GM21515 (cell line): ENCODE results near the gene FAS.

Experiments used
- ATAC-seq: cut with Tn5 transposase; IDR thresholded peaks from one replicate; pipeline ENCODE4 v1.9.1; 2021; ENCODE audit not compliant: unreplicated experiment

Gene FAS

GRCh38 chr10:88990384-88991160 is at the start of gene FAS:
Gene FAS, plus strand, starts transcription at chr10:88990798. Its CDS starts 79 bp downstream, at chr10:88990877.
- ATAC-seq: peak; percentile 50

DNA sequence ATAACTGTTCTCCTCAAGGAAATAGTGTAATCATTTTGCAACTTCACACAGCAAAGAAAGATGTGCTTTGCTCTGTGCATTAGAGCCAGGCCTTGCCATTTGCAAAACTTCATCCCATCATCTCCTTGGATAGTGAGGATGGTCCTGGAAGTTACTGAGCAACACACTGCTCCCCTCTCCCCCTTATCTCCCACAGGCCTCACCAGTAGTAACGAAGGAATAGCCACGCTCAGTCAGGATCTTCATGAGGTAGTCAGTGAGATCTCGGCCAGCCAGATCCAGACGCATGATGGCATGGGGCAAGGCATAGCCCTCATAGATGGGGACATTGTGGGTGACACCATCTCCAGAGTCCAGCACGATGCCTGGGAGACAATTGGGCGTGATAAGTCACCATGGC is 49.6 kb upstream of the FAS start:
- ATAC-seq: no peak

- no peak for ATAC-seq
These were observed 46.8 kb upstream of the FAS start for GRCh38 chr10:88943778-88944177.

DNA sequence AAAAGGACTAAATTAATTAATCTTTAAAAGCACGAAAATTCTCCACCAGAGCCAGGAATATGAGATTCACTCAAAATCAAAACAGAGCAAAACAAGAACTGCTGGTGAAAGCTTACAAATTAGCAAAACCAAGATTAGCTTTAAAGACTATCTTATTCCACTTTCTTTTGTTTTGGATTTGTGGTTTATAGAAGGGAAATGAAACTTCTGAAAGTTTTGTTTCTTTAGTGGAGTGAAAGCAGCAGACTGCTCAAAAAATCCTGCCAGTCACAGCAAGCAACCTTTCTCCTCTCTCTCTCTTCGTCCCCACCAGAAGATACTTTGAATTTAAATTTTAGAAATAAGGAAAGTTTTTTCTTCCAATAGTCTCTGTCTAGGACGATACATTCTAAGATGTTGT is 45.8 kb upstream of the FAS start:
- ATAC-seq: peak; percentile 77

- ATAC-seq: no peak
These were observed 44.4 kb upstream of the FAS start for GRCh38 chr10:88946200-88946599.

- ATAC-seq: no peak
These were observed 43.5 kb upstream of the FAS start for GRCh38 chr10:88946965-88947590.

- no peak for ATAC-seq
These were observed 41.5 kb upstream of the FAS start for GRCh38 chr10:88949051-88949450.

- no peak for ATAC-seq
These were observed 40.4 kb upstream of the FAS start for GRCh38 chr10:88949912-88950837.

DNA sequence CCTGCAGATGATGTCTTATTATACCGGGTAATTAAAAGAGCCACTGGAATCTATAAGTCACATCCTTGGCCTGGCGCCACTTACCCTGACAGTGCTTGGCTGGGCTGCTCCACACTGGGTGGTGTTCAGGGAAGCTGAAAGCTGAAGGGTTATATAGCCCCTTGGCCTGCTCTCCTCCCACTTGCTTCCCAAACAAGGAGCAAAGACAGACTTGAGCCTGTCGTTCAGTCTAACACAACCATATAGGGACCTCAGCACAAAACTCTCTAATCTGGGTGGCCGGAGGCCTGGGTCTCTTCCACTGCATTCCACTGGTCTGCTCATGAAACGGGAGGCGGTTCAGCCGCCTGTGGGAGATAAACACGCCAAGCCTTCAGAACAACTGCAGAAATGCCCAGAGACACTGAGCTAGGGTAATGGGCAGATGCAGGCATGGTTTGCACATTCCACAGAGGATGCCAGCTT is 37.9 kb upstream of the FAS start, which contains the start of gene ACTA2:
Gene ACTA2 (minus strand): TSS at position 127 of the 465 bp plus-strand sequence. CDS start 3,843 bp downstream, outside the sequence.
- no peak for ATAC-seq

DNA sequence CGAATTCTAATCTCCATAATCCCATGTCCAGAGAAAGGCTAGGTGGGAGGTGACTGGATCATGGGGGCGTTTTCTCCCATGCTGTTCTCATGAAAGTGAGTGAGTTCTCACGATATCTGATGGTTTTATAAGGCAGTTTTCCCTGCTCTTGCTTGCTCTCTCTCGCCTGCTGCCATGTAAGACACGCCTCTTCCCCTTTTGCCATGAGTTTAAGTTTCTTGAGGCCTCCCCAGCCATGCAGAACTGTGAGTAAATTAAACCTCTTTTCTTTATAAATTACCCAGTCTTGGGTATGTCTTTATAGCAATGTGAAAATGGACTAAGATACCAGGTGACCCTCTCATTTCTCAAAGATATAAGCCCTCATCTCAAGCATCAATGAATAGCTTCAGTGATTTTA is 36.9 kb upstream of the FAS start:
- no peak for ATAC-seq

DNA sequence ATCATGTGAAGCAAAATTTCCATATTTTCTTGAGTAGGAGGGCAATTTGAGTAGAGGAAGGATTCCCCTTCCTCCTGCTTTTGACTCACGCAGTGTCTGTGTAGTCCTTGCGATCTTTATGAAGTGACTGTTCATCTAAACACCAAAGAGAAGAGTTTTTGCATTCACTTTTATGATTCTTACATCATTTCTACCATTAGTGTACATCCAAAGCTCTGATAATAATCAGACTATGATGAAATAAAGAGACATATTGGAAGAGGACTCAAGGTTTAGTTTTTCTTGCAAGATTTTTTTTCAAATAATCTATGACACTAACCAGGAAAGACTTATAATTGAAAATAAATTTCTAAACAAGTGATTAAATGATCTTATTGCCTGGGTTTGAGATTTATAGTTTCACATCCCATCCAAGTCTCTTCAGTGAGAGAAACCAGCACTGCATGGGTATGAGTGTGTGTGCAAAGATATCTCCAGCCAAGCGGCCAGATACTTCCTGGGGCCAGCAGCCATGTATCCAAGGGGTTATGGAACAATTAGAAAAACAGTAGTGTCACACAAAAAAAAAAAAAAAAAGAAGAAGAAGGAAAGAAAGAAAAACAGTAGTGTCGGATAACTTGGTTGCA is 36.0 kb upstream of the FAS start:
- ATAC-seq: no peak

- ATAC-seq: no peak
These were observed 33.2 kb upstream of the FAS start for GRCh38 chr10:88957381-88957780.

DNA sequence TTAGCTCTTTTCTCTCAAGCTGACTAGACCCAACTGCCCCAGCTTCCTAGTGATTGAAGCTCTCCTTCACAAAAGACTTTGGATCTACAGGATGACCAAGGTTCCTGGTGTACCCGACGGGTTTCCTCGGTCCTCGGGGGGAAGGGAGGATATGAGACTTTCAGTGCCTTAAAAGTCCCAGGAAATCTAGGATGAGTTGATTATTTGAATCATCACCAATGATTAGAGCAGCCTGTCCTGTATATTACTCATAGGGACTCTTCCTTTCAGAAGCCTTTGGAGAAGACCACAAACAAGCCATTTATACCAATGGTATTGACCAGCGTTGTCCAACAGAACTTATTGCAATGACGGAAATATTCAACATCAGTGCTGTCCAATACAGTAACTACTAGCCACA is 31.9 kb upstream of the FAS start:
- ATAC-seq: no peak

- ATAC-seq: no peak
These were observed 29.8 kb upstream of the FAS start for GRCh38 chr10:88960802-88961201.

DNA sequence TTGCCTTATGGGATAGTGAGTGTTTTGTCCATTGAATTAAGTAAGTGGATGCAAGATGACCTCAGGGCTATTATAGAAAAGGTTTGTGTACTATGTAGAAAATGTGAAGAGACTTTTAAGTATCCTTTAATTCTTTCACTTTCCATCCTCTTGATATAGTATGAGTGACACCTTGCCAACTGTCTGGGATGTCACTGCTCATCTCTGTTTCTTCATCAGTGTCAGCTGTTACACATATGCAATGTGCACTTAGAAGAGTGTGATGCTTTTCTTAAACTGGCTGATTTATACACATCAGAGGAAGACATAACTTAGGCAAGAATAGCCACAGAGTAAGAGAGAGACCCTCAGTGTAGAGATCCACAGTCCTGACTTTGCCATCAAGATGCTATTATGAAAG is 29.3 kb upstream of the FAS start:
- ATAC-seq: no peak

DNA sequence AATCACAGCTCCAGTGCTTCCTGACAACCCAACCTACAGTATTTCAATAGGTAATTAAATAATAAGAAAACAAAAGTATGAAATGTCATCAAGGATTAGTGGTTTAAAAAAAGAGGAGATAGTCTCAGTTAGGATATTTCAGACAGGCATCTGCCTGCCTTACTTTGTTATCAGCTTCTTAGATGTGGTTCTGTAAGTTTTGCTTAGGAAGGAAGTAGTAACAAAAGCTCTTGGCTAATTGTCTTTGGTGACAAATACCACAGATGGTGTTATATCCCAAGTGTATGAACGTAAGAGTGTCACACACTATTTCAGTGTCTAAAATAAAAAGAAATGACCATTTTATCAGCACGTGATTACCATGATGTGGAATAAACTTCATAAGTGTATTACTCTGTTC is 28.3 kb upstream of the FAS start:
- ATAC-seq: no peak

DNA sequence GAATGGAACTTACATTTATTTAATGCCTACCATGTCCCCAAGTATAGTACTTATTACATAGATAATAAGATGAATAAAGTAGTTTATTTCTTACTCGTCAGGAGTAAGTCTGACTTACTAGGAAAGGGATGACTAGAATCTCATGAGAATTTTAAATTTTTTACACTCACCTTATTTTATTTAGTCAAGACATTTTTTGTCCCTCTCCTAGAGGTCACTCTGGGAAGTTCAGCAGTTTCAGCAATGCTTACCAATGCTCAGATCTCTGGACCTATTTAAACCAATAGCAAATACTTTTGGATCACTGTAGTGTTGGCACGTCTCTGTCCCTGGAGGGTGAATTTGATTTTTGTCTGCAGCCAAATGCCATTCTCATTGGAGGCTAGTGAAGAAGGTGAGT is 27.3 kb upstream of the FAS start:
- no peak for ATAC-seq

GRCh38 chr10:88964360-88964759 is 26.2 kb upstream of the FAS start:
- ATAC-seq: no peak

GRCh38 chr10:88964869-88965415 is 25.7 kb upstream of the FAS start:
- no peak for ATAC-seq

DNA sequence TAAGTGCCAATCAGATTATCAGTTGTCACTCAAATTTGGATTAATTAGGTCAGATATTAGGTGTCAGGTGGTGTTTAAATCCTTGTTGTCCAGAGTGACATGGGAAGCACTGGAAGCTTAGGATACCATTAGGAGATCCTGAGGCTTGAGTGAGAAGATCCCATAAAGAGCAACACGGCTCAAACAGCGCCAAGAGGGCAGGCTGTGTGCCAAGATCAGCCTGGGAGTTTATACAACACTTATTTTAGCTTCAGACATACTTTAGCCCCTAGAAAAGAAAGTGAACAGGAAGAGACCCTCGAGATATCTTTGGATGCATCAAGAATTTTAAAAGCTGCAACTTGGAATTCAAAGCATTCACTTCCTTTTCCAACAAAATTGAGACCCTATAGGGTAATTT is 23.8 kb upstream of the FAS start:
- ATAC-seq: no peak

DNA sequence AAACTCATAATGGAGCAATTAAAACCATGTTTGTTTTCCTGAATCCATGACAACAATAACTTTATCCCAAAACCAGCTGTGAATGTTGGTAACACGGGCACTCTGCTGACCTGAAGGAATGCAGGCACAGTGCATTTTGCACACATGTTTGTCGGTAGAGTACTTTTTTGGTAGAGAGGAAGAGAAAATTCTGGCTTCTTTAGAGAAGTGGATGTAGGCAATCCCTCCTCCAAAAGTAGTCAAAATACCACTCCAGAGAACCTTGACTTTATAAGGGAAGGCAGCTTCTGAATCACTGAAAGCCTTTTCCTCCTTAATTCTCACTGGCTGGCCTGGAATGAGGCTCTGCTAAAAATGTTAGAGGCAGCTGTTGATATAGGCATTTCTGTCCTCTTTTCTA is 22.2 kb upstream of the FAS start:
- no peak for ATAC-seq
